BJ (cell line): ENCODE results near the gene PRRC2B. TPM values are rescaled to one million over a fixed set of nuclear protein-coding genes. Genes with fewer than 3 reads are reported as not detected.

Experiments
- CTCF ChIA-PET: fragments of 350-600 bp; formaldehyde crosslinking; extraction: SDS; loops from one replicate; lab custom pipeline; 2021; ENCODE audit warnings: antibody characterized with exemption, inconsistent platforms; lab: Yijun Ruan, JAX
- POLR2A ChIA-PET: fragments of 300-600 bp; sonication (Branson Sonifier 250); formaldehyde crosslinking; extraction: SDS; loops from one replicate; lab custom pipeline; 2021; ENCODE audit warnings: antibody characterized with exemption; lab: Charles Lee
- DNase-seq: peaks from one replicate; pipeline ENCODE4 v3.0.0-alpha.2; 2011; ENCODE audit warnings: low read depth
- H3K27me3 ChIP-seq: 2 replicates; pipeline ENCODE4 v1.6.0; 2011; ENCODE audit warnings: low read length; ENCODE audit not compliant: control insufficient read depth, insufficient read depth
- H3K36me3 ChIP-seq: 2 replicates; pipeline ENCODE4 v1.5.1; 2011; ENCODE audit warnings: low read length; ENCODE audit not compliant: control insufficient read depth, insufficient read depth
- H3K4me3 ChIP-seq: 2 replicates; pipeline ENCODE4 v1.5.1; 2011; ENCODE audit warnings: low read depth, mild to moderate bottlenecking, control low read depth, low read length
- CTCF ChIP-seq: IDR thresholded peaks from 2 replicates; pipeline ENCODE4 v1.5.1; 2011; ENCODE audit warnings: low read depth, mild to moderate bottlenecking, control low read depth, inconsistent platforms, low read length, moderate library complexity; ENCODE audit not compliant: insufficient read depth
- polyA plus RNA-seq: library from polyadenylated mRNA; depleted of rRNA; stranded (reverse); fragments of >200 nt; gene quantifications from 2 replicates; pipeline ENCODE4 v1.2.3, GENCODE V29; 2011

PRRC2B gene
- polyA plus RNA-seq, 1 experiment: 25.8 TPM

GRCh38 chr9:131530546-131530919 is 136.6 kb downstream of the PRRC2B start:
- peak; percentile 28; the same call in 1 of the 2 replicates for TF ChIP-seq CTCF
- Histone ChIP-seq H3K4me3 (peak overlapping the region; percentile 90), H3K27me3 (no peaks in the 10 kb centered on the region), H3K36me3 (peaks cover 19% of the 10 kb centered on the region)
- CTCF ChIA-PET: interaction anchor here (0.6 kb wide), 1 partner anchor 1842 kb away, joined by 3 read pairs; no protein-coding TSS in a partner anchor
- POLR2A ChIA-PET: no interaction called here
- DNase-seq: no peak

- POLR2A ChIA-PET: no interaction called here
- Histone ChIP-seq H3K4me3 (peak within 1 kb of the TSS; percentile 90), H3K36me3 (peaks cover 17% of the 10 kb centered on the region), H3K27me3 (no peaks in the 10 kb centered on the region)
- CTCF ChIA-PET: no interaction called here
- no peak for DNase-seq
- TF ChIP-seq CTCF: no peak
Observed at GRCh38 chr9:131530920-131531832, 137.3 kb downstream of the PRRC2B start, which contains the start of gene UCK1. TSS of gene UCK1 (minus strand) at chr9:131531263. CDS start at chr9:131531174, 89 bp downstream.

GRCh38 chr9:131534721-131535237 is 140.9 kb downstream of the PRRC2B start:
- TF ChIP-seq CTCF: no peak
- Histone ChIP-seq H3K36me3 (no peaks in the 10 kb centered on the region; the same call in 1 of the 2 replicates), H3K4me3 (no peak overlapping the region), H3K27me3 (no peaks in the 10 kb centered on the region)
- DNase-seq: no peak
- CTCF ChIA-PET: no interaction called here
- POLR2A ChIA-PET: no interaction called here

DNA sequence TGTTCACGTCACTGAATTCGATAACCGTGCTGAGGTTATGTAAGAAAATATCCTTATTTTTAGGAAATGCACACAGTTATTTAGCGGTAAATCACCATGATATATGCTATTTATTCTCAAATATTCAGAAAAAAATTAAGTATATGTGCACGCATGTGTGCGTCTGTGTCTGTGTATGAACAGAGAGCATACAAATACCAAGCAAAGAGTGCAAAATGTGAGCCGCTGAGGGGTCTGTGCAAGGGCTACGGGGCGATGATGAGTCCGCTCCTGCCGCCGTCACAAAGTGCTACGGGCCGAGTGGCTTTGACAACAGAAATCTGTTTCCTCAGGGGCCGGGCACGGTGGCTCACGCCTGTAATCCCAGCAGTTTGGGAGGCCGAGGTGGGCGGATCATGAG is 144.1 kb downstream of the PRRC2B start:
- Histone ChIP-seq H3K4me3 (no peak overlapping the region), H3K36me3 (no peaks in the 10 kb centered on the region), H3K27me3 (0 out of 2 replicates have a peak, but pooled peaks cover 3% of the 10 kb centered on the region)
- POLR2A ChIA-PET: no interaction called here
- no peak for TF ChIP-seq CTCF
- CTCF ChIA-PET: no interaction called here
- DNase-seq: no peak

DNA sequence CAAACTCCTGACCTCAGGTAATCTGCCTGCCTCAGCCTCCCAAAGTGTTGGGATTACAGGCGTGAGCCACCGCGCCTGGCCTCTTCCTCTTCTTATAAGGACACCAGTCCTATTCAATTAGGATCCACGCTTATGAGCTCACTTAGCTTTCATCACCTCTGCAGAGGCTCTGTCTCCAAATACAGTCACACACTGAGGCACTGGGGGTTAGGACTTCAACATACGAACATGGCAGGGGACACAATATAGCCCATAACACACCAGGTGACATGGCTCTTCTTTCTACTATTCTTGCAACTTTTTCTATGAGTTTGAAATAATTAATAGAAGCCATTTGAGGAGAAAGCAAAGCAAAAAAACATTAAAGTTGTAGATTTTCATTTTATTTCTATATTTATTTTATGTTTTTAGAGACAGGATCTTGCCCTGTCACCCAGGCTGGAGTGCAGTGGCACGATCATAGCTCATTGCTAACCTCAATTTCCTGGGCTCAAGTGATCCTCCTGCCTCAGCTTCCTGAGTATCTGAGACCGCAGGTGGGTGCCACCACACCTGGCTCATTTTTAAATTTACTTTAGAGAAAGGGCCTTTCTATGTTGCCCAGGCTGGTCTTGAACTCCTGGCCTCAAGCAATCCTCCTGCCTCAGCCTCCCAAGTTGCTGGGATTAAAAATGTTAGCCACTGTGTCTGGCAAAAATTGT is 145.5 kb downstream of the PRRC2B start:
- DNase-seq: no peak
- TF ChIP-seq CTCF: no peak
- CTCF ChIA-PET: interaction anchor here (0.6 kb wide), 1 partner anchor 706 kb away, joined by 3 read pairs; no protein-coding TSS in a partner anchor
- no peaks in the 10 kb centered on the region for H3K36me3 ChIP-seq
- no peak overlapping the region for H3K4me3 ChIP-seq
- H3K27me3 ChIP-seq: peaks cover 5% of the 10 kb centered on the region
- POLR2A ChIA-PET: no interaction called here
